WTC11 (cell line): ENCODE results near the gene OCA2.

Source experiments
- ATF6 ChIP-seq: sonication (generic); formaldehyde crosslinking; IDR thresholded peaks from 2 replicates; pipeline ENCODE4 v1.8.1; 2023; ENCODE audit warnings: mild to moderate bottlenecking, missing genetic modification reagents
- CREM ChIP-seq: sonication (generic); formaldehyde crosslinking; IDR thresholded peaks from 2 replicates; pipeline ENCODE4 v1.8.1; 2022; ENCODE audit warnings: mild to moderate bottlenecking, missing genetic modification reagents, moderate library complexity
- ETV6 ChIP-seq: sonication (generic); formaldehyde crosslinking; IDR thresholded peaks from 2 replicates; pipeline ENCODE4 v1.8.1; 2022; ENCODE audit warnings: mild to moderate bottlenecking, missing genetic modification reagents
- FOXP1 ChIP-seq: sonication (generic); formaldehyde crosslinking; IDR thresholded peaks from 2 replicates; pipeline ENCODE4 v1.8.0; 2022; ENCODE audit warnings: missing genetic modification reagents, mild to moderate bottlenecking, moderate library complexity, borderline replicate concordance
- GTF2I ChIP-seq: fragments of 250-450 bp; sonication (Bioruptor Pico); conservative IDR thresholded peaks from 2 replicates; pipeline ENCODE4 v1.4.0; 2021; ENCODE audit warnings: mild to moderate bottlenecking
- IRF2 ChIP-seq: sonication (generic); formaldehyde crosslinking; IDR thresholded peaks from 2 replicates; pipeline ENCODE4 v1.8.0; 2022; ENCODE audit warnings: low read depth, missing genetic modification reagents, borderline replicate concordance
- JAZF1 ChIP-seq: fragments of 250-450 bp; sonication (Bioruptor Pico); IDR thresholded peaks from 2 replicates; pipeline ENCODE4 v1.9.0; 2021; ENCODE audit warnings: moderate library complexity, mild to moderate bottlenecking, inconsistent platforms
- JUN ChIP-seq: sonication (generic); formaldehyde crosslinking; IDR thresholded peaks from 2 replicates; pipeline ENCODE4 v1.8.0; 2023; ENCODE audit warnings: mild to moderate bottlenecking, missing genetic modification reagents
- MAX ChIP-seq: sonication (generic); formaldehyde crosslinking; IDR thresholded peaks from 2 replicates; pipeline ENCODE4 v1.8.0; 2022; ENCODE audit warnings: mild to moderate bottlenecking, missing genetic modification reagents
- SP1 ChIP-seq: sonication (generic); formaldehyde crosslinking; conservative IDR thresholded peaks from 2 replicates; pipeline ENCODE4 v1.8.1; 2022; ENCODE audit warnings: missing genetic modification reagents
- TF ChIP-seq, protein P1 (sequence below): fragments of 200-600 bp; IDR thresholded peaks from 2 replicates; pipeline ENCODE4 v1.8.0; 2022; ENCODE audit warnings: antibody characterized with exemption
- TF ChIP-seq, protein P2 (sequence below): sonication (generic); formaldehyde crosslinking; conservative IDR thresholded peaks from 2 replicates; pipeline ENCODE4 v1.8.1; 2022; ENCODE audit warnings: mild to moderate bottlenecking, missing genetic modification reagents

DNA sequence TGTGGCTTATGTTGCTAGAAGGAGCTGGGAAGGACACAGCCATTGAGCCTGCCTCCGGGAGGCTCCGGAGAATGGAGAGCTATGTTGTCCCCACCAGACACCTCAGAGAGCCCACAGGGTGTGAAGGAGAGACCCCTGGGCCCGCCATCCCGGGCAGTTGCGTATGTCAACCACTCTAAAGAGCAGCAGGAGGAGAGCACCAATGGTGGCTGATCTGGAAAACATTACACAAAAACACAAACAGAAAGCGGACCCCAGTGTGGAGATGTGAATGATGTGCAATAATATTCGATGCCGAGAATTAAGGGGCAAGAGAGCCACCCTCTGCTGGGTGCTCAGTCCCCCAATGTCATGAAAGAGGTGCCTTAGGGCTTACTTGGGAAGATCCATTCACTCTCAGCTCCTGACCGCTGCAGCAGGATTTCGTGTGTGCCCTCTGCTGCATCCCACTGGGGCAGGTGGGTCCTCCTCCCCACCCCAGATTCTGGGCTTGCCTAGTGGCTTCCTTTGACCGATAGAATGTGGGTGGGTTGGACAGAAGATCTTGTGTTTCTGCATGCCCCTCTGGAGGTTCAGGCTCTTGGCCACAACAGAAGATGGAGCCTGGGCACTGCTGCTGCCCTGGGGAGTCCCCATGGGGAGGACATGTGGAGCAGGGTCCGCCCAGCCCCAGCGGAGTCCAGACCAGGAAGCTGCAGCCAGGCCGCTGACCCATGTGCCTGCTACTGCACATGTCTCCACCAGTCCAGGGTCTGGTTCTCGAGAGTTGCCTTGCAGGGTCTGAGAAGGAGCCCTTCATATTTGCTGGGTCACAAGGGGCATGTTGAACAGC, 245.3 kb downstream of the OCA2 start:
- TF ChIP-seq, protein P1, sequence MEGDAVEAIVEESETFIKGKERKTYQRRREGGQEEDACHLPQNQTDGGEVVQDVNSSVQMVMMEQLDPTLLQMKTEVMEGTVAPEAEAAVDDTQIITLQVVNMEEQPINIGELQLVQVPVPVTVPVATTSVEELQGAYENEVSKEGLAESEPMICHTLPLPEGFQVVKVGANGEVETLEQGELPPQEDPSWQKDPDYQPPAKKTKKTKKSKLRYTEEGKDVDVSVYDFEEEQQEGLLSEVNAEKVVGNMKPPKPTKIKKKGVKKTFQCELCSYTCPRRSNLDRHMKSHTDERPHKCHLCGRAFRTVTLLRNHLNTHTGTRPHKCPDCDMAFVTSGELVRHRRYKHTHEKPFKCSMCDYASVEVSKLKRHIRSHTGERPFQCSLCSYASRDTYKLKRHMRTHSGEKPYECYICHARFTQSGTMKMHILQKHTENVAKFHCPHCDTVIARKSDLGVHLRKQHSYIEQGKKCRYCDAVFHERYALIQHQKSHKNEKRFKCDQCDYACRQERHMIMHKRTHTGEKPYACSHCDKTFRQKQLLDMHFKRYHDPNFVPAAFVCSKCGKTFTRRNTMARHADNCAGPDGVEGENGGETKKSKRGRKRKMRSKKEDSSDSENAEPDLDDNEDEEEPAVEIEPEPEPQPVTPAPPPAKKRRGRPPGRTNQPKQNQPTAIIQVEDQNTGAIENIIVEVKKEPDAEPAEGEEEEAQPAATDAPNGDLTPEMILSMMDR = no peak
- TF ChIP-seq SP1 (CRISPR knock-in tag) (no peak), GTF2I (CRISPR knock-in tag) (no peak), JAZF1 (CRISPR knock-in tag) (no peak), IRF2 (no peak), MAX (no peak), ETV6 (no peak), ATF6 (CRISPR knock-in tag) (no peak), JUN (CRISPR knock-in tag) (no peak), FOXP1 (CRISPR knock-in tag) (no peak), CREM (CRISPR knock-in tag) (no peak)
- TF ChIP-seq, protein P2, sequence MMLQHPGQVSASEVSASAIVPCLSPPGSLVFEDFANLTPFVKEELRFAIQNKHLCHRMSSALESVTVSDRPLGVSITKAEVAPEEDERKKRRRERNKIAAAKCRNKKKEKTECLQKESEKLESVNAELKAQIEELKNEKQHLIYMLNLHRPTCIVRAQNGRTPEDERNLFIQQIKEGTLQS (CRISPR knock-in tag) = no peak
